ENCODE data around the gene TIMP3. TPM values are rescaled to one million over a fixed set of nuclear protein-coding genes. Genes with fewer than 3 reads are reported as not detected.
A peak's percentile ranks its signal among the peaks of the same experiment; 100 is the strongest.

The TIMP3 gene
- 98.8 and 108 TPM in 2 replicates for total RNA-seq (2012; rRNA removed)
- 173 and 179 TPM in 2 replicates for polyA plus RNA-seq (2012; rRNA removed)
- polyA plus RNA-seq (2012; cell fraction: cytosol; rRNA removed), result 114 and 148 TPM in 2 replicates
- polyA plus RNA-seq (2012; cell fraction: nucleus; rRNA removed; ENCODE audit: low replicate concordance), result 70.7 and 131 TPM in 2 replicates
- Bru-seq, nascent RNA, result percentile 100 among the genes with signal in this experiment
- percentile 99 among the genes with signal in this experiment for BruChase-seq, experiment 1, labeled RNA remaining after a 6-hour chase
- percentile 97 among the genes with signal in this experiment for BruChase-seq, experiment 2, labeled RNA remaining after a 2-hour chase
- long read RNA-seq, full-length matches to known transcripts, result 582 of 899 reads
- long read RNA-seq, partial matches to known transcripts, result 294 of 899 reads
- long read RNA-seq, other reads (novel, unspliced or antisense), result 23 of 899 reads

GRCh38 chr22:32801537-32802236 lies at the start of gene TIMP3:
TSS of gene TIMP3 (plus strand) at chr22:32801705. CDS start at chr22:32802002, 297 bp downstream.
- Histone ChIP-seq H3K4me3 (ENCODE audit: insufficient read depth, low read depth, low read length) (peak within 1 kb of the TSS; percentile 75), H3K27me3 (ENCODE audit: control insufficient read depth, insufficient read depth, low read length) (no peaks in the 10 kb centered on the region), H4K20me1 (ENCODE audit: insufficient read depth, low read length) (peaks cover 50% of the 10 kb centered on the region), H2BK5ac (ENCODE audit: low read depth, low read length, poor library complexity, severe bottlenecking) (peak within 1 kb of the TSS; percentile 22), H2AK9ac (replicated peaks; ENCODE audit: low read depth, low read length, poor library complexity) (peak within 1 kb of the TSS; percentile 88), H4K8ac (ENCODE audit: low read depth in 2 of 2, low read length in 2 of 2) (peak within 1 kb of the TSS; percentile 90 to 95), H3K9ac (ENCODE audit: low read depth, low read length) (peak within 1 kb of the TSS; percentile 95), H3K23ac (ENCODE audit: low read depth, low read length) (peak within 1 kb of the TSS; percentile 84), H3K56ac (ENCODE audit: extremely low read depth, insufficient read depth, low read length) (peak within 1 kb of the TSS; percentile 62), H3K4me1 (ENCODE audit: control insufficient read depth, insufficient read depth, low read length) (peaks cover 17% of the 10 kb centered on the region), H2AFZ (replicated peaks; ENCODE audit: low read length, poor library complexity) (peak within 1 kb of the TSS; percentile 90), H4K91ac (ENCODE audit: insufficient read depth, low read depth, low read length) (peak within 1 kb of the TSS; percentile 92), H4K5ac (ENCODE audit: low read depth, low read length) (peak within 1 kb of the TSS; percentile 80), H3K9me1 (ENCODE audit: insufficient read depth, low read length) (peaks cover 15% of the 10 kb centered on the region), H3K27ac (ENCODE audit: insufficient read depth, low read length) (peak within 1 kb of the TSS; percentile 61), H3K36me3 (ENCODE audit: control insufficient read depth, insufficient read depth, low read length) (peaks cover 18% of the 10 kb centered on the region; the same call in 1 of the 2 replicates), H3K4ac (ENCODE audit: low read depth, low read length) (peak within 1 kb of the TSS; percentile 96), H3K18ac (ENCODE audit: low read depth, low read length) (peak within 1 kb of the TSS; percentile 66), H3K14ac (replicated peaks; ENCODE audit: low read depth, low read length) (peak within 1 kb of the TSS; percentile 95), H3K4me2 (ENCODE audit: low read depth, low read length) (peak within 1 kb of the TSS; percentile 93), H2AK5ac (ENCODE audit: low read depth, low read length) (peak within 1 kb of the TSS; percentile 71), H2BK15ac (ENCODE audit: low read depth, low read length) (peak within 1 kb of the TSS; percentile 84; the same call in 2 of the 3 replicates), H2BK120ac (ENCODE audit: low read depth, low read length) (peak within 1 kb of the TSS; percentile 94), H2BK20ac (ENCODE audit: low read depth, low read length) (peak within 1 kb of the TSS; percentile 75), H3K9me3 (ENCODE audit: control insufficient read depth, insufficient read depth, low read length) (no peaks in the 10 kb centered on the region), H3K79me1 (ENCODE audit: low read depth in 1 of 2, low read length in 2 of 2) (peaks cover 17 to 46% of the 10 kb centered on the region in 2 experiments)
- CTCF ChIA-PET, result interaction anchor here (1.0 to 1.5 kb wide), 2 partner anchors 185 to 273 kb away, joined by 3 to 4 read pairs; no protein-coding TSS in a partner anchor
- DNase-seq (peak; percentile 82), ATAC-seq (ENCODE audit: low read depth) (peak; percentile 84)
- POLR2A ChIA-PET (ENCODE audit: unreplicated experiment), result interaction anchor here (0.6 to 1.1 kb wide), 11 partner anchors 9 to 270 kb away, joined by 3 to 27 read pairs (median 3); no protein-coding TSS in a partner anchor
- BruUV-seq (replicated peaks), result no TSS peak
- TF ChIP-seq CEBPB (IDR thresholded peaks at IDR 0.05; ENCODE audit: low read depth, low read length), result no peak
- peak; percentile 52; the same call in 1 of the 2 replicates for TF ChIP-seq MAZ (IDR thresholded peaks at IDR 0.05; ENCODE audit: borderline replicate concordance, low read depth, low read length)
- no peak for TF ChIP-seq RCOR1 (IDR thresholded peaks at IDR 0.05; ENCODE audit: insufficient replicate concordance, low read length)
- TF ChIP-seq CHD1 (IDR thresholded peaks at IDR 0.05; ENCODE audit: low read depth, low read length), result 0 out of 2 replicates have a peak, but pooled peaks have one; percentile 43
- no peak; the same call in 1 of the 2 replicates for TF ChIP-seq MXI1 (IDR thresholded peaks at IDR 0.05; ENCODE audit: borderline replicate concordance, low read depth, low read length)
- TF ChIP-seq POLR2A (IDR thresholded peaks at IDR 0.05; ENCODE audit: low read depth, low read length), result peak; percentile 99
- intact Hi-C loops (cut with micrococcal nuclease) (loop anchor here (1.0 to 10.0 kb wide), 3 partner anchors 185 to 387 kb away; partner anchors contain the start of gene RTCB), dilution Hi-C loops (cut with HindIII; ENCODE audit: low sequenced_read_pairs, unreplicated experiment) (no loop called here), in situ Hi-C loops (cut with MboI; ENCODE audit: low sequenced_read_pairs) (loop anchor here (25.0 kb wide), 1 partner anchor 839 kb away; no protein-coding TSS in a partner anchor)
- WGBS, 2 experiments (ENCODE audit: extremely low coverage in 2 of 2, insufficient read length in 1 of 2), result 1% methylated on average over 19 of the region's 72 CpGs; no CpG with 5 or more reads in 1 of the 2 experiments

Data from IMR-90 (cell line).